GM19351 (cell line): ENCODE data around the gene PRSS16.

Experiments used
- ATAC-seq: cut with Tn5 transposase; IDR thresholded peaks from one replicate; pipeline ENCODE4 v1.9.1; 2021; ENCODE audit warnings: mild to moderate bottlenecking, moderate library complexity; ENCODE audit not compliant: unreplicated experiment

The PRSS16 gene

DNA sequence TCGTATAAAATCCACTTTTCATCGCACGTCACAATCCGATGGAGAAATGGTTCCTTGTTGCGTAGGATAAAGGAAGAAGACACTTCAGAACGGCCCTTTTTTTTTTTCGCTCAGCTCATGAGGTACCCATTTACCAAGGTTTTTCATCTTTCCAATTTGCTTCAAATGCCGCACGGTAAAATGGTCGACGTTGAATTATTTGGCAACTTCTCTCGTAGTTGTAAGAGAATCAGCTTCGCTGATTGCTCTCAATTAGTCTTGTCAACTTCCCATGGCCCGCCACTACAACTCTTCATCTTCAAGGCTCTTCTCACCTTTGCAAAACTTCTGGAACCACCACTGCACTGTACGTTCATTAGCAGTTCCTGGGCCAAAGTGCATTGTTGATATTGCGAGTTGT, 35.8 kb downstream of the PRSS16 start:
- ATAC-seq: no peak

DNA sequence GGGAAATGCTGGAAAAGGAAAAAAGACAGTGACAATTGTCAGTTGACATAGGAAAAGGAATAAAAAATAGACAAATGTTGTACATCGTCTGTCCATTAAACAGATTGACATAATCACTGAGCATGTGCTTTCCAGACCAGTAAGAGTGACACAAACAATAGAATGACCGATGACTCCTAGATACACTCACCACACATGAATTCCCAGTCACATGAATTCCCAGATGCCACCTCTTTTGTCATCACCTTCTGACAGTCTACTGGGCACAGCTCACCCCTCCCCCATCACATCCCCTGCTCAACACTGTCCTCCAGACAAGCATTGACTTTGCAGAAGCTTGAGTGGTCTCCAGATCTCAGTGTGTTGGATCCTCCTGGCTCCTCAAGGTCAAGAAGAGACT, 38.6 kb downstream of the PRSS16 start:
- no peak for ATAC-seq

DNA sequence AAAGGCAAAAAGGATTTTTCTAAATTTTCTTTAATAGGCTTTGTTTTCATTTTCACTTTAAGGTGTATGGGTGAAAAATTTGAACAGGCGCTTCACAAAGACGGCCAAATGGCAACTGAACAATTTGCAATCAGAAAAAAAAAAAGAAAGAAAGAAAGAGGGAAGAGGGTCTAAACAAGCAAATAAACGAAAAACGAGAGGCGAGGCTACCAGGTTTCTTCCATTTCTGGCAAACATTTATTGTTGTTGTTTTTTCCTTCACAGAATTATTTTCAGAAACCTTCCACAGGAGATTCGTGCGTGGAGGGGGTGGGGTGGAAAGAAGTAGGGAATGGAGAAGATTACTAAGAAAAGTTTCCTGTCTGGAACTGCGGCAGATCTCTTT, 40.2 kb downstream of the PRSS16 start:
- no peak for ATAC-seq

- ATAC-seq: no peak
These were observed 40.9 kb downstream of the PRSS16 start for GRCh38 chr6:27288136-27289044.

DNA sequence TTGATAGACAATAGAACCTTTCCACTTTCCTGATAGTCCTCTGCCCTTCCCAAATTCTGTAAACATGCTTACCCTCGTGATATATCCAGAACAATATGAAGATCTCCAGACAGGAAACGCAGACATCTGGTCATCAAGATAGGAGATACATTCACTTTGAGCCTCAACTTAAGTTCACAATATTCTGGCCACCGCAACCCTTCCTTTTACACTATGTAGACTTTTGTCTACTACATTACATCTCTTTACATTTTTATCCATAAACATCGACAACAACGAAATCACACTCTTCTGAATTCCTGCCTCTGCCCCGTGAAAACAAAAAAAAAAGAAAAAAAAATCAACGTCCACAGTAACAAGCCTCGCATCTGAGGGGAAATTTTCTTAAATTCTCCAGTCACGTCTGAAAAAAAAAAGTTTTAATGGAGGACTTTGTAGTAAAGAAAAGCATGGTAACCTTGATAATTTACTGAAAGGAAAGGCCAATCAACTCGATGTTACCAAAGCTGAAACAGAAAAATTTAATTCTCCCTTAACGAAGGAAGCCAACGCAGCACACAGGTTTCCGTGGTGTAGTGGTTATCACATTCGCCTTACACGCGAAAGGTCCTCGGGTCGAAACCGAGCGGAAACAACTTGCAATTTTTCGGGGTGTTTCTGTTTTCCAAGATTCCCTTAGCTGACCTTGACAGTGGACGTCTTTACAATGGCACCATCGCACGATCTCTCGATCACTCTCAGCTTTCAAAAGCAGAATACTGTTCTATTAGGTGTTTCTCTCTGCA, 42.8 kb downstream of the PRSS16 start:
- ATAC-seq: no peak

DNA sequence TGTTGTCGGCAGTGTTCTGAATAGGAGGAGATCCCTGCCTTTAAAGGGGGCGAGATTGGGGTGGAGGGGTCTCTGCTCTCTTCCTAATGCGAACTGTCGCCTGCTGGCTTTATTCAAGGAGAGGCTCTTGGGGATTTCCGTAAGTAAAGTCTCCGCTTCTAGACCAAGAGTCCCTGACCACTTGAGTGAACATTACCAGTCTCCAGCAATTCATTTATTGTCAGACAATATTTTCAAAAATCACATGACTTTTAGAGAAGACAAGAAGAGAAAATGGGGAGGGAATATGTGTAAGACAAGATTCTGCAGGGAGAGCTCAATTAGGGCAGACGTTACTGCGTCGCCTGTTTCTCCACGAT, 43.3 kb downstream of the PRSS16 start:
- ATAC-seq: no peak

DNA sequence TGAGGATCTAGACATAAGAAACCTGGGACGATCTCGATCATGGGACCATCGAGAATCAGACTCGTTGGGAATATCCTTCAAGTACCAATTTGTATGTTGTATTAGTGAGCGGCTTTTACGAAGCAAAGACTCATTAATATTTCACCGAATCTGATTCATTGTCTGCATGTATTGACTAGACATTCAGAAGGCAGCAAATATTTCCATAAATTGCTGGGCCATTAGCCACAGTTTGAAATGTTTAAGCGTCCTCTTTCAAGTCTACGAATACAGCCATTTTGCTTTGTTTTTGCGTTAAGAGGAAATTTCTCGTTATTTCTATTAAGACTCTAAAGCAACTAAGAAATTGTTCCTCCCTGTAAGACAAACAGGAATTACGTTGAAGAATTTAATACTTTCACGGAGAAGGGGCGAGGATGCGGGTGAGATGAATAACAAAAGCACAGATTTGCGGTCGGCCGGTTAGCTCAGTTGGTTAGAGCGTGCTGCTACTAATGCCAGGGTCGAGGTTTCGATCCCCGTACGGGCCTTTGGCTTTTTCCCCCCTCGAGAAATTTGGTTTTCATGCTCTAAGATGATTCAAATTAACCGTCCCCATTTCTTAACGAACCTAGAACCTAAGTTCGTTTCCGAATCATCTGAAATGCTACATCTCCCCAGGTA, 46.1 kb downstream of the PRSS16 start:
- ATAC-seq: no peak

- no peak for ATAC-seq
These were observed 46.9 kb downstream of the PRSS16 start for GRCh38 chr6:27294409-27294808.

DNA sequence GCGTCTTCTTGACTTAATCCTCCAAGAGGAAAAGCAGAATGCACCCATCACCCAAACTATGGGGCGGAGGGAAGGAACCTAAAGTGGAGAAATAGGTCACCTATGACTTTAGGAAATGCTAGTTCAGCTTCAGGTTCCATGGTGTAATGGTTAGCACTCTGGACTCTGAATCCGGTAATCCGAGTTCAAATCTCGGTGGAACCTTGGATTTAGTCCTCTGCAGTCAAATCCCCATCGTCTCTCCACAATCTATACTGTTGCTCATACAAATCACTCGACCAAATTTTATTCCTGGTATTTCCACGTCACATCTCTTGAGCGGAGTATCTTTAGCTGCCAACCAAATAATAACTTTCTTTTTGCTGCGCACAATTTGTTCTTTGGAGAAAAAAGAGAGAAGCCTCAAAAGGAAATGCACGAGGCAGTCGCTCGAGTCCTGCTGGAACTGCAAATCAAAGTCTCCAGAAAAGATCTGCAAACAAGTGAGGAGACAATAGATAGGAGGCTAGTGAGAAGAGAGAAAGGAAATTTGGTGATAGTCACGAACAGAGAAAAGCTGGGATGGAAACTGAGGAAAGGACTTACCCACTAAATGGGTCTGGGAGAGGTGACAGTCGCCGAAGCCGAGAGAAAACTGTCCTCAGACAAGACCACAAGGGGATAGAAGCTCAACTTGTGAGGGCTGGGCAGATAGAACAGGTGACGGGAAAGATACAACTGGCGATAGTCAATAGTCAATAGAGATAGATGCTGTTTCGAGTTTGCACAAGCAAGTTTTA, 48.0 kb downstream of the PRSS16 start:
- no peak for ATAC-seq

GRCh38 chr6:27296106-27296783, 48.7 kb downstream of the PRSS16 start:
- no peak for ATAC-seq

DNA sequence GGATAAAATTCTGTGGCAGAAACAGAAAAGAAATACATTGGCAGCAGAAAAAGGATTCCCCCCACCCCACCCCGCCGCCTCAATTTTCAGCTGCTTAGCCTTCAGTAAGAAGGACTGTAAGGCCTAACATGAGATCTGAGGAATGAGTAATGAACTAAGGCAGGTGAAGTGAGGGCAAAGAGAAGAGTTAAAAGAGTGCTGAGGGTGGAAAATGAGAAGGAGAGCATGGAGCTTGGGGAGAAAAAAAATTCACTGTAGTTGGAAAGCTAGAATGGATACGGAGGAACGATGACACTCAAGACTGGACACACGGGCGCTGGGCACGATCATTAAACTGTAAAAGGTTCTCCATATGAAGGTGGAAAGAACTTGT, 50.0 kb downstream of the PRSS16 start:
- ATAC-seq: no peak

DNA sequence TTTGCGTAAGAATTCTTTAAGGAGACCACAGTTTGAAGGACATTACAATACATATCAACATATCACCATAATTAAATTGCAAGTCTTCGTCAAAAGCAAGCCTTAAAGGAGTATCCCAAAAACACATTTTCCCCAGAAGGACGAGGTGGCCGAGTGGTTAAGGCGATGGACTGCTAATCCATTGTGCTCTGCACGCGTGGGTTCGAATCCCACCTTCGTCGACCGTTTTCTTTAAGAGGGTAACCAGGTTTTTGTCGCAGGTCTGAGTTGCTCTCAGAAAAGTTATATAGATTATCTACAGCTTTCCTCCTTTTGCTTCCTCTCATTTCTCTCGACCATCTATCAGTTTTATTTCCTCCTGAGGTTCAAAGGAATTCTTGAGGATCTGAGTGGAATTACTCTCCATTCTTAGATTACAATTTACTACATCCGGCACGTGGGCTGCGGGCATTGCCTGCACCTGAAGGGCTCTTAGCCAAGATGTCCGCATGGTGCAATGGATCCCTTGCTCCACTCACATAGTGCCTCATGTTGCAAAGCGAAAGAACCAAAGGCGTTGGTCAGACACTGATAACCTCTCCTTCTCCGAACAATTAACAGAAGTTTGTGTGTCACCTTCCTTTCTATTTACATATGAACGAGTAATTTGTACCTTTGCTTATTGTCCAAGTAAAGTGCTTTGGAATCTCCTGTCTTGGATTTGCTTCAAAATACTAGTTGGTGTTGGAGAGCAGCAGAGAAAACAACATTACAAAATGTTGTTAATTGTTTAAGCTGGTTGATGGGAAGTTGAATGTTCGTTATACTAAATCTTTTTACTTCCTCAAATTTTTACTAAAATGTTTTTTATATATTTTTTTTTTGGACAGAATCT, 50.6 kb downstream of the PRSS16 start:
- ATAC-seq: no peak

DNA sequence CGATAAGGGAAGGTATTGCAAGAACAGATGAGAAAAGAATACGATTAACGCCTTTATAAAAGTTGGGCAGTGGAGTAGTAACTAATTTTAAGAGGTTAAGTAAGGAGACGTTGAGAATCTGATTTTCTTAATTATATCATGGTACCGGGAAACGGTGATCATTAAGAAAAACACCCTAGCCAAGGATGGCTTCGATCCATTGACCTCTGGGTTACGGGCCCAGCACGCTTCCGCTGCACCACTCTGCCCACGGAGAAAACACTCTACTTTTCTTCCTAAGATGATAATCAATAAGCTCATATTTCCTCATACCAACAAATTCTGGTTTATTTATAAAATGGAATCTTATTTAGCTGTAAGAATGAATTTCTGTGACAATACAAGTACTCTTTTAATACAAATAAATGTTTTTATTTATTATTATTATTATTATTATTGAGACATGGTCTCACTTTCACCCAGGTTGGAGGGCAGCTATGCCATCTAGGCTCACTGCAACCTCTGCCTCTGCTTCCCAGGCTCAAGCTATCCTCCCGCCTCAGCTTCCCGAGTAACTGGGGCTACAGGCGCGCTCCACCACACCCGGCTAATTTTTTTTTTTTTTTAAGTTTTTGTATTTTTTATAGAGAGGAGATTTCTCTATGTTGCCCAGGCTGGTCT, 56.2 kb downstream of the PRSS16 start:
- no peak for ATAC-seq
